A549 (cell line): ENCODE measurements around the gene NSL1. TPM values are rescaled to one million over a fixed set of nuclear protein-coding genes. Genes with fewer than 3 reads are reported as not detected.

Experiments
- ATAC-seq, 2 experiments: fragments of 200-7000 bp in 1 of 2; fragments of >200 bp in 1 of 2; cut with Nextera tagmentation in 1 of 2; cut with Tn5 transposase in 1 of 2; 3 replicates each; pipeline versions ENCODE4 v1.8.0 to v1.9.1; 2018 to 2020; ENCODE audit warnings: mild to moderate bottlenecking in 1 of 2, moderate library complexity in 1 of 2
- CTCF ChIA-PET: fragments of 300-600 bp; sonication (Branson Sonifier 250); formaldehyde crosslinking; extraction: SDS; loops from one replicate; lab custom pipeline; 2021; ENCODE audit warnings: antibody characterized with exemption, inconsistent platforms; lab: Yijun Ruan, JAX
- POLR2A ChIA-PET: fragments of 350-600 bp; formaldehyde crosslinking; extraction: SDS; loops from one replicate; lab custom pipeline; 2021; ENCODE audit warnings: antibody characterized with exemption, inconsistent platforms; lab: Yijun Ruan, JAX
- DNase-seq, 2 experiments: peaks; one replicate each; pipeline versions ENCODE4 v3.0.0 to v3.0.0-alpha.2; 2011 to 2016; ENCODE audit warnings: low read depth in 1 of 2, low spot score in 1 of 2
- FAIRE-seq: peaks from 2 replicates; lab custom pipeline; 2011; peaks lifted over from hg19 to GRCh38; lab: Jason Lieb, UNC
- H3K27ac ChIP-seq, 2 experiments: fragments of >200 bp; sonication (Bioruptor Twin); formaldehyde crosslinking; 3 replicates each; pipeline ENCODE4 v1.5.1; 2016 to 2017
- H3K4me1 ChIP-seq: fragments of >200 bp; sonication (Bioruptor Twin); formaldehyde crosslinking; 3 replicates; pipeline ENCODE4 v1.6.1; 2016
- H3K4me2 ChIP-seq: fragments of >200 bp; sonication (Bioruptor Twin); formaldehyde crosslinking; 3 replicates; pipeline ENCODE4 v1.6.1; 2016
- H3K4me3 ChIP-seq: fragments of >200 bp; sonication (Bioruptor Twin); formaldehyde crosslinking; 3 replicates; pipeline ENCODE4 v1.5.1; 2016
- H3K9me3 ChIP-seq: fragments of >200 bp; sonication (Bioruptor Twin); formaldehyde crosslinking; 3 replicates; pipeline ENCODE4 v1.6.1; 2016
- ATOH8 ChIP-seq: fragments of 250-450 bp; sonication (Bioruptor Pico); IDR thresholded peaks from 2 replicates; pipeline ENCODE4 v1.5.0; 2020; ENCODE audit warnings: low read depth, mild to moderate bottlenecking, moderate library complexity
- BCL3 ChIP-seq: fragments of >200 bp; sonication (Bioruptor Twin); formaldehyde crosslinking; IDR thresholded peaks from 3 replicates; pipeline ENCODE4 v1.6.1; 2016
- BHLHE40 ChIP-seq: IDR thresholded peaks from 2 replicates; pipeline ENCODE4 v1.6.1; 2012; ENCODE audit warnings: low read depth, low read length, inconsistent platforms
- CBX8 ChIP-seq: fragments of 200-600 bp; sonication (generic); IDR thresholded peaks from 2 replicates; pipeline ENCODE4 v1.6.1; 2016
- CHD2 ChIP-seq: fragments of 150-350 bp; IDR thresholded peaks from 2 replicates; pipeline ENCODE4 v1.6.1; 2014; ENCODE audit warnings: low read length; ENCODE audit not compliant: partially characterized antibody
- CHD4 ChIP-seq: fragments of 200-600 bp; sonication (generic); IDR thresholded peaks from 2 replicates; pipeline ENCODE4 v1.6.1; 2016; ENCODE audit warnings: antibody characterized with exemption, mild to moderate bottlenecking, borderline replicate concordance
- EHF ChIP-seq: fragments of 250-450 bp; sonication (Bioruptor Pico); IDR thresholded peaks from 2 replicates; pipeline ENCODE4 v1.5.0; 2020; ENCODE audit warnings: mild to moderate bottlenecking
- EHMT2 ChIP-seq: fragments of 200-600 bp; sonication (generic); IDR thresholded peaks from 2 replicates; pipeline ENCODE4 v1.6.1; 2016; ENCODE audit warnings: antibody characterized with exemption, low read depth, mild to moderate bottlenecking, moderate library complexity
- EP300 ChIP-seq, 2 experiments: fragments of >200 bp; sonication (Bioruptor Twin); formaldehyde crosslinking; IDR thresholded peaks; 2 replicates in 1 of 2; 3 replicates in 1 of 2; pipeline ENCODE4 v1.6.1; 2016 to 2017
- FOXS1 ChIP-seq: fragments of 250-450 bp; sonication (Bioruptor Pico); IDR thresholded peaks from 2 replicates; pipeline ENCODE4 v1.5.0; 2020; ENCODE audit warnings: mild to moderate bottlenecking, moderate library complexity
- GATA3 ChIP-seq: IDR thresholded peaks from 2 replicates; pipeline ENCODE4 v1.6.1; 2012; ENCODE audit warnings: borderline replicate concordance
- HDAC2 ChIP-seq: fragments of 200-600 bp; sonication (generic); IDR thresholded peaks from 2 replicates; pipeline ENCODE4 v1.6.1; 2016
- HOXB5 ChIP-seq: fragments of 250-450 bp; sonication (Bioruptor Pico); IDR thresholded peaks from 2 replicates; pipeline ENCODE4 v1.5.0; 2020; ENCODE audit warnings: mild to moderate bottlenecking, moderate library complexity
- JUN ChIP-seq, 2 experiments: fragments of >200 bp; sonication (Bioruptor Twin); formaldehyde crosslinking; IDR thresholded peaks; 2 replicates in 1 of 2; 3 replicates in 1 of 2; pipeline ENCODE4 v1.6.1; 2016 to 2017
- JUNB ChIP-seq: fragments of >200 bp; sonication (Bioruptor Twin); formaldehyde crosslinking; IDR thresholded peaks from 2 replicates; pipeline ENCODE4 v1.6.1; 2016
- MAFK ChIP-seq: fragments of 450-650 bp; IDR thresholded peaks from 2 replicates; pipeline ENCODE4 v1.6.1; 2014; ENCODE audit not compliant: partially characterized antibody
- MAX ChIP-seq: IDR thresholded peaks from 2 replicates; pipeline ENCODE4 v1.6.1; 2012
- MAZ ChIP-seq: fragments of 150-350 bp; IDR thresholded peaks from 2 replicates; pipeline ENCODE4 v1.6.1; 2014; ENCODE audit warnings: antibody characterized with exemption, low read depth, low read length, borderline replicate concordance
- MYC ChIP-seq: IDR thresholded peaks from 2 replicates; pipeline ENCODE4 v1.6.1; 2012; ENCODE audit warnings: mild to moderate bottlenecking, inconsistent platforms, low read length, improper control_type of control experiment, borderline replicate concordance
- NPAS2 ChIP-seq: fragments of 250-450 bp; sonication (Bioruptor Pico); IDR thresholded peaks from 2 replicates; pipeline ENCODE4 v1.8.0; 2022; ENCODE audit warnings: mild to moderate bottlenecking, moderate library complexity, borderline replicate concordance
- NR3C1 ChIP-seq: fragments of >200 bp; sonication (Bioruptor Twin); formaldehyde crosslinking; IDR thresholded peaks from 3 replicates; pipeline ENCODE4 v1.6.1; 2017
- POLR2A ChIP-seq: IDR thresholded peaks from 2 replicates; pipeline ENCODE4 v1.6.1; 2012; ENCODE audit warnings: mild to moderate bottlenecking, low read length
- RAD21 ChIP-seq, 2 experiments: fragments of >200 bp in 1 of 2; sonication (Bioruptor Twin) in 1 of 2; formaldehyde crosslinking in 1 of 2; IDR thresholded peaks in 1 of 2; conservative IDR thresholded peaks in 1 of 2; 2 replicates in 1 of 2; 3 replicates in 1 of 2; pipeline ENCODE4 v1.6.1; 2012 to 2018; ENCODE audit warnings: inconsistent platforms in 1 of 2
- RCOR1 ChIP-seq: fragments of 150-350 bp; IDR thresholded peaks from 2 replicates; pipeline ENCODE4 v1.6.1; 2014; ENCODE audit warnings: antibody characterized with exemption, low read length, low read depth
- REST ChIP-seq: fragments of 200-600 bp; sonication (generic); IDR thresholded peaks from 2 replicates; pipeline ENCODE4 v1.6.1; 2016; ENCODE audit warnings: antibody characterized with exemption, mild to moderate bottlenecking, moderate library complexity
- RNF2 ChIP-seq: fragments of 200-600 bp; sonication (generic); IDR thresholded peaks from 2 replicates; pipeline ENCODE4 v1.6.1; 2016; ENCODE audit warnings: low read depth, mild to moderate bottlenecking, antibody characterized with exemption, moderate library complexity, borderline replicate concordance
- SREBF2 ChIP-seq: fragments of 450-650 bp; IDR thresholded peaks from 2 replicates; pipeline ENCODE4 v1.6.1; 2014; ENCODE audit warnings: mild to moderate bottlenecking, moderate library complexity
- TFCP2L1 ChIP-seq: fragments of 250-450 bp; sonication (Bioruptor Pico); IDR thresholded peaks from 2 replicates; pipeline ENCODE4 v1.5.0; 2021; ENCODE audit warnings: mild to moderate bottlenecking
- ZC3H11A ChIP-seq: fragments of 450-650 bp; IDR thresholded peaks from 2 replicates; pipeline ENCODE4 v1.6.1; 2014; ENCODE audit warnings: antibody characterized with exemption, mild to moderate bottlenecking
- ZNF302 ChIP-seq: fragments of 250-450 bp; sonication (Bioruptor Pico); IDR thresholded peaks from 2 replicates; pipeline ENCODE4 v1.9.0; 2021; ENCODE audit warnings: inconsistent platforms, mild to moderate bottlenecking, moderate library complexity
- ZSCAN20 ChIP-seq: fragments of 250-450 bp; sonication (Bioruptor Pico); IDR thresholded peaks from 2 replicates; pipeline ENCODE4 v1.8.0; 2022; ENCODE audit warnings: mild to moderate bottlenecking, moderate library complexity
- WGBS: methylation state at CpG from one replicate; pipeline ENCODE4 v1.1.6; 2017; ENCODE audit errors: missing lambda C conversion rate; 5-methylcytosine and 5-hydroxymethylcytosine counted together
- polyA plus RNA-seq, 4 experiments: library from polyadenylated mRNA; depleted of rRNA in 3 of 4; stranded (reverse); fragments of >200 nt; fragmentation: RNase III in 1 of 4; extraction: RNeasy Plus Mini Kit Qiagen cat#74134 plus additional on column Dnase treatment in 1 of 4; gene quantifications; 2 replicates in 3 of 4; 3 replicates in 1 of 4; pipeline ENCODE4 v1.2.3, GENCODE V29; 2011 to 2017
- TF ChIP-seq, protein P1 (sequence below): fragments of >200 bp; sonication (Bioruptor Twin); formaldehyde crosslinking; IDR thresholded peaks from 3 replicates; pipeline ENCODE4 v1.5.1; 2016
- TF ChIP-seq, protein P2 (sequence below): IDR thresholded peaks from 2 replicates; pipeline ENCODE4 v1.6.1; 2012; ENCODE audit warnings: low read depth, borderline replicate concordance

The NSL1 gene
- polyA plus RNA-seq, 2 of the 4 experiments (the other 2 are of a cell fraction), result 44.9 to 47.9 TPM

GRCh38 chr1:212699104-212699624, 92.4 kb downstream of the NSL1 start:
- Histone ChIP-seq H3K27ac (peak overlapping the region; percentile 87 to 90), H3K9me3 (no peaks in the 10 kb centered on the region), H3K4me2 (peak overlapping the region; percentile 92), H3K4me3 (peak overlapping the region; percentile 95), H3K4me1 (peaks cover 16% of the 10 kb centered on the region; the same call in 2 of the 3 replicates)
- under 1% methylated on average over 29 of the region's 42 CpGs for WGBS
- ChIA-PET POLR2A (interaction anchor here (0.6 to 2.2 kb wide), 4 partner anchors 31 to 210 kb away, joined by 4 to 6 read pairs (median 4); partner anchors contain the start of genes ATF3 and NSL1), CTCF (interaction anchor here (0.6 to 4.8 kb wide), 20 partner anchors 10 to 307 kb away, joined by 3 to 44 read pairs (median 4); no protein-coding TSS in a partner anchor)
- peak; percentile 66 to 72 for DNase-seq
- FAIRE-seq, result no peak
- peak; percentile 85 to 88 for ATAC-seq
- TF ChIP-seq CHD4 (no peak), RNF2 (peak; percentile 57; the same call in 1 of the 2 replicates), NPAS2 (CRISPR knock-in tag) (peak; percentile 63; the same call in 1 of the 2 replicates), HDAC2 (no peak), SREBF2 (no peak), RCOR1 (no peak), GATA3 (no peak), BCL3 (no peak), JUN (IDR thresholded peaks at IDR 0.05) (no peak; a peak in 1 of 5 replicates), FOXS1 (CRISPR knock-in tag) (peak; percentile 65; the same call in 1 of the 2 replicates), CBX8 (no peak), ZSCAN20 (no peak), HOXB5 (CRISPR knock-in tag) (peak; percentile 66; the same call in 1 of the 2 replicates), JUNB (no peak), NR3C1 (no peak), EHF (CRISPR knock-in tag) (0 out of 2 replicates have a peak, but pooled peaks have one; percentile 53), ZC3H11A (no peak), CHD2 (no peak), ATOH8 (CRISPR knock-in tag) (peak; percentile 83), ZNF302 (CRISPR knock-in tag) (no peak), MAFK (no peak), MYC (peak; percentile 80), RAD21 (conservative IDR thresholded peaks at IDR 0.05 in 1 of 2, IDR thresholded peaks at IDR 0.05 in 1 of 2) (peak; percentile 33 to 71; a peak in 4 of 5 replicates), EHMT2 (no peak), MAX (peak; percentile 96), EP300 (IDR thresholded peaks at IDR 0.05) (no peak), MAZ (no peak), TFCP2L1 (CRISPR knock-in tag) (0 out of 2 replicates have a peak, but pooled peaks have one; percentile 72), BHLHE40 (peak; percentile 64), POLR2A (0 out of 2 replicates have a peak, but pooled peaks have one; percentile 17), REST (no peak)
- TF ChIP-seq, protein P1, sequence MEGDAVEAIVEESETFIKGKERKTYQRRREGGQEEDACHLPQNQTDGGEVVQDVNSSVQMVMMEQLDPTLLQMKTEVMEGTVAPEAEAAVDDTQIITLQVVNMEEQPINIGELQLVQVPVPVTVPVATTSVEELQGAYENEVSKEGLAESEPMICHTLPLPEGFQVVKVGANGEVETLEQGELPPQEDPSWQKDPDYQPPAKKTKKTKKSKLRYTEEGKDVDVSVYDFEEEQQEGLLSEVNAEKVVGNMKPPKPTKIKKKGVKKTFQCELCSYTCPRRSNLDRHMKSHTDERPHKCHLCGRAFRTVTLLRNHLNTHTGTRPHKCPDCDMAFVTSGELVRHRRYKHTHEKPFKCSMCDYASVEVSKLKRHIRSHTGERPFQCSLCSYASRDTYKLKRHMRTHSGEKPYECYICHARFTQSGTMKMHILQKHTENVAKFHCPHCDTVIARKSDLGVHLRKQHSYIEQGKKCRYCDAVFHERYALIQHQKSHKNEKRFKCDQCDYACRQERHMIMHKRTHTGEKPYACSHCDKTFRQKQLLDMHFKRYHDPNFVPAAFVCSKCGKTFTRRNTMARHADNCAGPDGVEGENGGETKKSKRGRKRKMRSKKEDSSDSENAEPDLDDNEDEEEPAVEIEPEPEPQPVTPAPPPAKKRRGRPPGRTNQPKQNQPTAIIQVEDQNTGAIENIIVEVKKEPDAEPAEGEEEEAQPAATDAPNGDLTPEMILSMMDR, result peak; percentile 84
- TF ChIP-seq, protein P2, sequence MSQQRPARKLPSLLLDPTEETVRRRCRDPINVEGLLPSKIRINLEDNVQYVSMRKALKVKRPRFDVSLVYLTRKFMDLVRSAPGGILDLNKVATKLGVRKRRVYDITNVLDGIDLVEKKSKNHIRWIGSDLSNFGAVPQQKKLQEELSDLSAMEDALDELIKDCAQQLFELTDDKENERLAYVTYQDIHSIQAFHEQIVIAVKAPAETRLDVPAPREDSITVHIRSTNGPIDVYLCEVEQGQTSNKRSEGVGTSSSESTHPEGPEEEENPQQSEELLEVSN, result peak; percentile 84
